Stimulated activated CD8-positive, alpha-beta memory T cell treated with anti-CD3 and anti-CD28 coated beads, Interleukin-12 subunit alpha, Interleukin-12 subunit beta, amount 100 ng/mL, for 24 hours (primary cell): ENCODE measurements around the gene NCAPH2.
A peak's percentile ranks its signal among the peaks of the same experiment; 100 is the strongest.
"Not testable (repeated sequence)": the region's sequence is repeated elsewhere in the genome, so short reads cannot be mapped to it uniquely, and the experiment has no call there.

Source experiments
- DNase-seq: peaks from one replicate; pipeline ENCODE4 v3.0.0-alpha.2; 2020; ENCODE audit errors: extremely low read depth

The NCAPH2 gene

DNA sequence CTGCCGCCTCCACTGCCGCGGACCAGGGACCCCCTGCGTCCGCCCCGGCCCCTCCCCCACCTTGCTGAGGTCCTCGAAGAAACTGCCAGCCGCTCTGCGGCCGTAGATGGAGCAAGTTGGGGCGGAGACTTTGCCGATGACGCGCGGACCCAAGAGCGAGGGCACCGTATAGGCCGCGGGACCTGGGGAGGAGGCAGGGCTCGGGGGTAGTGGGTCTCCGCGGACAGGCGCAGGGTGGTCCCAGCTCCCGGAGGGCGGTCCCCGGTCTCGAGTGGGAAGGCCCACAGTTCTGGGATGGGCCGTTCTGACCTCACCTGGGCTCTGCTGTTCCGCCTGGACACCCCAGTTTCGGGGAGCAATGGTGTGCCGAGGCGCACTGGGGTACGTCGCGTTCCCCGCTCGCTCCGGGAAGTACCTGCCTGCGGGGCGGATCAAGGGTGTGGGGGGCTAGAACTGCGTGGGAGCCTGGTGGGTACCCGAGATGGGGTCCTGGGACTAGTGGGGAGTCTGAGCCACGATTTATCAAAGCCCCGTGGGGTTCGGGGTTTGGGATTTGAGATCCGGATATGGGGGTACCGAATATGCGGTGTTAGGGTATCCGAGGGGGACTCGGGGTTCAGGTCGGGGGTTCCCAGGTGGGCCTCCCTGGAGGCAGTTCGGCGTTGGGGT lies 23.0 kb downstream of the NCAPH2 start:
- peak; percentile 71 for DNase-seq

DNA sequence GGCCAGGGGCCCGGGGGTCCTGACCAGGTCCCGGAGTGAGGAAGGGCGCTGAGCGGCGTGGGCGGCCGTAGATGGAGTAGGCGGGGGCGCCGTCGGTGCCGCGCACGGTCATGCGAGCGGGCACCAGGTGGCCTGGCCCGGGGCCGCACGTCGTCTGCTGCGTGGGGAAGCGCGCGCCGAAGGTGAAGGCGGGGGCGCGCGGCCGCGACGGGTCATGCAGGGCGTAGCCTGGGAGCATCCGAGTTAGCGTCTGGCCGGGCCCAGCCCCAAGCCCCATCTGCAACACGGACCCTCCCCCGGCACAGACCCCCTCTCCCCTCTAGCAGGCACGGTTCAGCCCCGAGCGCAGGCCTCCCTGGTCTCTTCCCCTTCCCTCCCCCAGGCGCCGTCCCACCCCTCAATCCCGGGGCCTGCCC lies 23.5 kb downstream of the NCAPH2 start:
- no peak for DNase-seq

DNA sequence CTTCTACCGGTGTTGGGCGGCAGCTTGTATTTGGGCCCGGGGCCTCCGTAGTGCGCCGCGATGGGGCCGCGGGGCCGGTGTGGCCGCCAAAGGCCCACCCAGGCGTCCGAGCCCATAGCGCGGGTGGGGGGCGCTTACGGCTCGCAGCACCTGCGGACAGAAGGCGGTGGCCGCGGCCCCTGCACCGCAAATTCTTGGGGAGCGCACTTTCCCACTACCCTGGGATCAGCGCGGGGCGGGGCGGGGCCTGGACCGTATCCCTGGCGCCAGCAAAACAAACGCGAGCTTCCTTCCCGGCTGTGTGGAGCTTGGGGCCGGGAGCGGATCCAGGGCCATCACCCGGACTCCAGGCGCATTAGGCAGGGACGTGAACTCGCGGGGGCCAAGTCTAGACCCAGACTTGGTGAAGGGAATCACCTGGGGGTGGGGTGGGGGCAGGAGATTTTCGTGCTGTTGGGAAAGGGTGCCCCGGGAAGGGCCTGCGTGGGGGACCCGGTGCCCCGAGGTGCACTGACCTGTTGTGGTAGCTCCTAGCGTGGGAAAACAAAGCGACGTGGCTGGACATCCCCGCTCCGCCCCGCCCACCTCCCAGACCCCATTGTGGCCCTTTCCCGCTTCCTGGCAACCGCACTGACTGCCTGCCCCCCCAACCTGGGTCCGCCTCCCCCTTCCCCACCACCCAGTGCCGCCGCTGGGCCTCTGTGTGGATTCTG lies 24.1 kb downstream of the NCAPH2 start:
- DNase-seq = no peak

DNA sequence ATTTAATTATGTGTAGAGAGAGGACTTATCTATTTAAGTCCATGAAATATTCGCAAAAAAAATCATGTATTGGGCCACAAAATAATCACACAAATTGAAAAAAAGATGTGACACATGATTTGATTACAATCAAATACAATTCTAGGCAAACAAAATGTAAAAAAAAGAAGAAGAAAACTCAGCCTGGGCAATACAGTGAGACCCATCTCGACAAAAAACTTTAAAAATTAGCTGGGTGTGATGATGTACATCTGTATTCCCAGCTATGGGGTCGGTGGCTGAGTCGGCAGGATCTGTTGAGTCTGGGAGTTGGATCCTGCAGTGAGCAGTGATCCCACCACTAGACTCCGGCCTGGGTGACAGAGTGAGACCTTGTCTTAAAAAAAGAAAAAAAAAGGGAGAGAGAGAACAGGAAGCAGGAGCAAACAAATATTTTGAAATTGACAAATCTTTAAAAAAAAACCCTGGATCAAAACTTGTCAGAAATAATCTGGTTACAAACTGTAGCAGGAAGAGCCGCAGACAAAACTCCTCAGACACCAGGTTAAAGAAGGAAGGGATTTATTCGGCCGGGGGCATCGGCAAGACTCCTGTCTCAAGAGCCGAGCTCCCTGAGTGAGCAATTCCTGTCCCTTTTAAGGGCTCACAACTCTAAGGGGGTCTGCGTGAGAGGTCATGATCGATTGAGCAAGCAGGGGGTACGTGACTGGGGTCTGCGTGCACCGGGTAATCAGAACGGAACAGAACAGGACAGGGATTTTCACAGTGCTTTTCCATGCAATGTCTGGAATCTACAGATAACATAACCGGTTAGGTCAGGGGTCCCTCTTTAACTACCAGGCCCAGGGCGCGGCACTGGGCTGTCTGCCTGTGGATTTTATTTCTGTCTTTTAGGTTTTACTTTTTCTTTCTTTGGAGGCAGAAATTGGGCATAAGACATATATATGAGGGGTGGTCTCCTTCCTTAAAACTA lies 25.1 kb downstream of the NCAPH2 start:
- no peak for DNase-seq

DNA sequence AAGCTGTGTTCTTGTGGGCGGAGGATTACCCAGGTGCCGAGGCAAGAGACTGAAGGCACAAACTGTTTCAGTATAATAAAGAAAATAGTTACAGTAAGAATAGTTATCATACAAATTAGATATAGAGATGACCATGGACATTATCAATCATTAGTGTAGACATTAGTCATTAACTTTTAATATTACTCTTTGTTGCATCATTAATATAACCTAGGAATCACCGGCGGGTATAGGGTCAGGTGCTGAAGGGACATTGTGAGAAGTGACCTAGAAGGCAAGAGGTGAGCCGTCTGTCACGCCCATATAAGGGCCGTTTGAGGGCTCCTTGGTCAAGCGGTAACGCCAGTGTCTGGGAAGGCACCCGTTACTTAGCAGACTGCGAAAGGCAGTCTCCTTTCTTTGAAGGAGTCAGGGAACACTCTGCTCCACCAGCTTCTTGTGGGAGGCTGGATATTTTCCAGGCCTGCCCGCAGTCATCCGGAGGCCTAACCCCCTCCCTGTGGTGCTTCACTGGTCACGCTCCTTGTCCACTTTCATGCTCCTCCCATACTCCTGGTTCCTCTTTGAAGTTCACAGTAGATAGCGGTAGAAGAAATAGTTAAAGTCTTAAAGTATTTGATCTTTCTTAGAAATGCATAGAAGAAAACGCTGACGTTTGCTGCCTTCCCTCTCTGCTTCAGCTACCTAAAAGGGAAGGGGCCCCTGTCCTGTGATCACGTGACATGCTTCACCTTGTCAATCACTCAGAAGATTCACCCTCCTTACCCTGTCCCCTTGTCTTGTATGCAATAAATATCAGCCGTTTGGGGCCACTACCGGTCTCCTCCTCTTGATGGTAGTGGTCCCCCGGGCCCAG lies 26.1 kb downstream of the NCAPH2 start:
- DNase-seq = not testable (repeated sequence)

DNA sequence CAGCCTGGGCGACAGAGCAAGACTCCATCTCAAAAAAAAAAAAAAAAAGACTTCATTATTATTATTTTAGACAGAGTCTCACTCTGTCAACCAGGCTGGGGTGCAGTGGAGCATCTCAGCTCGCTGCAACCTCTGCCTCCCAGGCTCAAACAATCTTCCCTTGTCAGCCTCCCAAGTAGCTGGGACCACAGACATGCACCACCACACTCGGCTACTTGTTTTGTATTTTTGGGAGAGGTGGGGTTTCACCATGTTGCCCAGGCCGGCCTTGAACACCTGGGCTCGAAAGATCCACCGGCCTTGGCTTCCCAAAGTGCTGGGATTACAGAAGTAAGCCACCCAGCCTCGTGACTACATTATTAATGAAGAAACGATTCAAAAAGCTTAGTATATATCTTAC lies 27.1 kb downstream of the NCAPH2 start:
- DNase-seq = no peak

DNA sequence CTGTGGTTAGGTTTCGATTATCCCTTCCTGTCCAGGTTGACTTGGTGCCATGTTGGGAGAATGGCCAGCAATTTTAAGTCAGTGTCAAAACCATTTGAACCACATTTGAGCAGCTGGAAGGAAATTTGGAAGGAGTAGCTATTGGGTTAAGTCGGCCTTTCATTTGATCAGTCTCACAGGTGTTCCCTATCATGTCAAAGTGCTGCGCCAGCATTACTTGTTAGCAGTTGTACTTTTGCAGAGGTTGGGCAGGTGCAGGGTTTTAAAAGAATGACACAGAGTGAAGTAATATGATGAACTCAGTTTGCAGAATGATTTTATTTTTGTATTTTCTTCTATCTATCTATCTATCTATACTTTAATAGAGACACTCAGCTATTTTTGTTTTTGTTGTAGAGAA lies 28.2 kb downstream of the NCAPH2 start:
- no peak for DNase-seq

DNA sequence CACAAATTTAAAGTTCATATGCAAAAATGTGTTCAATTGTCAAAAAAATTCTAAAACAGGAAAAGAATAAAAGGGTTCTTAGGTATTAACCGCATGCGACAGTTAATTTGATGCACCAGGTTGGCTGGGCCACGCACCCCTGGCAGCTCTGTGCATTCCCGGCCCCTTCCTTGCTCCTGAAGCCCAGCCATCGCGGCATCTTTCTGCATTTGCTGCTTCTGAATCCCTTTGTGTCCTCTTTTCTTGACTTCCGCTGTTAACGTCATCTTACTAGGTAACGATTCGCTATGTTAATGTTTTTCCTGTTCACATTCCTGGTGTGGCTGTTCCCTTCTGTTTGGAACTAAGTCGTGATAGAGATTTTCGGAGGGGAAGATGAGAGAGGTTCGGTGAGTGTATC lies 29.7 kb downstream of the NCAPH2 start:
- DNase-seq = no peak

DNA sequence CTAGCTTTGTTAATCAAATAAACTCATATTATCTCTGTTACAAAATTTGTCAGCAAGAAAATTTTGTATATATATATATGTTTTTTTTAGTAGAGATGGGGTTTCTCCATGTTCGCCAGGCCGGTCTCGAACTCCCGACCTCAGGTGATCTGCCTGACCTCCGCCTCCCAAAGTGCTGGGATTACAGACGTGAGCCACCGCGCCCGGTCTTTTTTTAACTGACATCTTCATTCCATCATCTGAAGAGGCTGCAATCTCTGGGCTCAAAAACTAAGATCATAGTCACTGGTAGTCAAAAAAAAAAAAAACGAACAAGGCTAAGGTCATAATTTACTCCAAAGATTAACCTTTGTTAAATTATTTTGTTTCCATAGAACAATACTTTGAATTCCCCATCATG lies 32.4 kb downstream of the NCAPH2 start:
- no peak for DNase-seq

DNA sequence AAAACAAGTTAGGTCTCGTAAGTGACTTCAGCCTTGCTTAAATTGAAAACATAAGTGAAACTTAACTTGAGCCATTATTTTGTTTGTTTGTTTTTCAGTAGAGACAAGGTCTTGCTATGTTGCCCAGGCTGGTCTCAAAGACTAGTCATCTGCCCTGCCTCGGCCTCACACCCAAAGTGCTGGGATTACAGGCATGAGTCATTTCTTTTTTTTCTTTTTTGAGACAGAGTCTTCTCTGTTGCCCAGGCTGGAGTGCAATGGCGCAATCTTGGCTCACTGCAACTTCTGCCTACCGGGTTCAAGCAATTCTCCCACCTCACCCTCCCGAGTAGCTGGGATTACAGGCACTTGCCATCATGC lies 33.6 kb downstream of the NCAPH2 start:
- DNase-seq = not testable (repeated sequence)

DNA sequence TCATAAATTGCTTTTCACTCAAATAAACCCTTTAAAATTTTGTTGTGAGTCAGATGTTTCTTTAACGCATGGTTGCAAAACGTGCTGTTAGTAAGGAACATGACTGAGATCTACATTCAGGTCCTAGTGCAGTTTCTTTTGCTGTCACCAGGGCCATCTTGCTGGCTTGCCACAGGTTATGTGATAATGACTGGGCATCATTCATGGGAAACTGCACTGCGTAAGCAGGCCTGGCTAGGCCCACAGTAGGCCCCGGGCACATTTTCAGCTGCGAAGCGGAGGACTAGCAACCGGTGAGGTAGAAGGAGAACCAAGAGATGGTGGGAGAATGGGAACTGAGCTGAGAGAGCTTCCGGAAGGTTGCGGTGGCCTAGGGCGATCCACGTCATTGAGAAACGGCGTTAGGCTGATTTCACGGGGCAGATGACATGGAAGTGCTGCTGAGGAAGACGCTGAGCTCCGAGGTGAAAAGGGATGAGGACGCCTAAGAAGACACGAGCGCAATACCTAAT lies 34.4 kb downstream of the NCAPH2 start:
- no peak for DNase-seq

DNA sequence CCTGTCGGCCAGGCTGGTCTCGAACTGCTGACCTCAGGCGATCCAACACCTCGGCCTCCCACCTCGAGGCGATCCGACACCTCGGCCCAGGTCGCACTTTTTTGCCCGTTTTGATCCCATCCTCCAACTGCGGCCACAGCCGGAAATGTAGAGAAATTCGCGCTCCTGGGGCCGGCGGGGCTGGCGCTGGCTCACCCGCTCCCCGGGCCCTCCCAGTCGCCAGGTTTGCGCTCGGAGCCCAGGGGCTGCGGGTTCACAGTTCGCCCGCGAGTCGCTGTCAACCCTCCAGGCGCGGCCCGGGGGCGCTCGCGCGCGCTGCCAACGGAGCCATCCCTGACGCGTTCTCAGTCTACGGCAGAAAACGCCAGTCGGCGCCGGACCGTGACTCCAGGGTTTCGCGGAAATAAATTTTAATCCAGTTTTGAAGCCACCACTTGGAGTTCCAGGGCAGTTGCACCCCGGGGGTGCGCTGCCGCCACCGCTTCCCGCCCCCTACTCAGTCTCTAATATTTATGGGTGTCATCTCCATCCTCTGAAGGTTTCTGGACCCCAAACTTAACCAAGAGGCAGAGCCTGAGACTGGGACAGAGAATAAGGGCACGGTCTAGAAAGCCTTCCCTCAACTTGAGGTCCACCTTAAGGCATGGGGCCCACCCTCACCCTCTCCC lies 36.2 kb downstream of the NCAPH2 start:
- DNase-seq = peak; percentile 56

DNA sequence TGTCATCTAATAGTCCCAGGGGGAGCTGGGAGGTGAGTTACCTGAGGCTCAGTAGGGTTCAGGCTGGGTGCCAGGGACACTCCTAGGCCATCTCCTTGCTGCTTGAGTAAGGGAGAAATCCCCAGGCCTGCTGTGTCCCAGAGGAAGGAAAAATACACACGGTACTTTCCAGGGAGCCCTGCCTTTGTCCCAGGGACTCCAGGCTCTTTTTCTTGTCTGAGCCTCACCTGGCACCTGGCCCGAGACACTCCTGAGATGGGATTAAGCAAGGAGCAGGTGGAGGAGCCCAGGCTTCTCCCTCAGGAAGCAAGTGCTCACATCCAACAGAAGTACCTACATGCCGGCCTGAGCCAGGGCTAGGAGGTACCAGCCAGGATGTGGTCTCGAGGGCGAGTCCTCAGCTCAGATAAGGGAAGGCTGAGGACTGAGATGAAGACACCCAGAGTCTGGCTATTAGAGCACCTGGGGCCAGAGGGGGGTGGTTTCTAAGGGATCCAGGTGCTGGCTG lies 36.8 kb downstream of the NCAPH2 start:
- DNase-seq = no peak

DNA sequence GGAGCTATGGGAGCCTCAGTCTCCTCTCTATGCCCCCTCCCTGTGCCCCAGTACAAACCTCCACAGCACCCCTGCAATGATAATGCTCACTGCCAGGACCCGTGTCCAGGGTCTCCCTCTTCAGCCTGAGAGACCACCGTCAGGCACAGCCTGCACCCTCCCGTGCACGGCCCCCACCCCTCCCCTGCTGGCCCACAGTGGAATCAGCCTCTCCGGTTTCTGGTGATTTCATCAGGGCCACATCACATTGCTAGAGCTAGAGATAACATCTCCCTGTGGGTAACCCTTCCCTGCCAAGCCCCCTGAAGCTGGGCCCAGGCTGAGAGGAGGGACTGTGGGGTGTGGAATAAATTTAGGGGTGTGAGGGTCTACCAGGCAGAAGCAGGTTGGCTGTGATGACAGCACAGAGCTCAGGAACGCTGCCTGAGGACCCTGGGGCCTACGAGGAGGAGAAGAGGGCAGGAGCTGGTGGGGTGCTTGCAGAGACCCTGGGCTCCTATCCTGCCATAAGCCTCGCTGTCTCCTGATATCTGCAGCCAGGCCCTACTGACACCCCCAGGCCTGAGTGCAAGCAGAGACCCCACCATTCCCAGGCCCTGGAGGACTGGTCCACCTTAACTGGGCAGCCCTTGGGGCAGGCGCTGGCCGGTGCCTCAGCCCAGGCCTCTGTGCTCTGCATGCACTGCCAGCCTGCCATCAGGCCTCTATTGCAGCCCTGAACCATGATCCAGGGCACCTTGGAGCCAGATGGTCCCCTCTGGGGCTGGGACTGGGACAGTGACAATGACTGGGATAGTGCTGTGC lies 37.7 kb downstream of the NCAPH2 start, which contains the start of gene KLHDC7B:
TSS of gene KLHDC7B (plus strand) at position 378 of the 804 bp plus-strand sequence. CDS start at position 723, 345 bp downstream.
- DNase-seq = no peak

DNA sequence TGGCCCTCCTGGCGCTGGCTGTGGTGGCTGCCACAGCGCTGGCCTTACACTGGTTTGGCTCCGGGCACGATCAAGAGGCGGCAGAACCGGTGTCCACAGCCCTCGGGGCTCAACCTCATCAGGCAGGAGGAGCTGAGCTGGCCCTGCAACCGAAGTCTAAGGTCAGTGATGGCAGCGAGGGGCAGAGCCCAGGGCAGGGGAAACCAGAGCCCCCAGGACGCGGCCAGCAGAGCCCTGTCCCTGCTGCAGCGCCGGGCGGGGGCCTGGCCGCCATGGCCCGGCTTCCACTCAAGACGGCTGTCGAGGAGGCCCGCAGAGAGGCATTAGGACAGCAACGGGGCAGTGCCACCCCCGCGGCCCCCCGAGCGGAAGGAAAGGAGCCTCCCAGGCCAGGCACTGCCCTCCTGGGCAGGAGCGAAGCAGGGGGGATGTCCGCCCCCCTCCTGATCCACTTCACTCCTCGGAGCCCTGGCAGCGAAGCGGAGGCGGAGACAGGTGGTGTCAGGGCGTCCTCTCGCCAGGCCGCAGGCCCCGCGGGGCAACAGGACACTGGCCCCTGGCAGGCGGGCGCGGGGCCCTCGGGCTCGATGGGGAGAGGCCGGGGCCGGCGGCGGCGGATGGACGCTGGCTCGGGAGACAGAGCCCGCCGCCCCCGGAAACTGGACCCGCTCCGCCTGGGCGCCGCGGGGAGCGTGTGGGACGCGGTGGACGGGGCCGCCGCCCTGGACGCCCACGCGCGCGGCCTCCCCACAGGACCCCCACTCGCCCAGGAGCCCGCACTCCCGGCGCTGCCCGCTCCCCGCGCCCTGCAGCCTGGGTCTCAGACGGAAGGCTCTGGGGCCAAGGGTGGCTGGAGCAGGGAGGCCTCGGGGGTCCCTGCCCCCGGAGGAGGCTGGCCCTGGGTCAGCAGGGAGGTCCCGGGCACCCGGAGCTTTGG lies 38.6 kb downstream of the NCAPH2 start:
- no peak for DNase-seq

DNA sequence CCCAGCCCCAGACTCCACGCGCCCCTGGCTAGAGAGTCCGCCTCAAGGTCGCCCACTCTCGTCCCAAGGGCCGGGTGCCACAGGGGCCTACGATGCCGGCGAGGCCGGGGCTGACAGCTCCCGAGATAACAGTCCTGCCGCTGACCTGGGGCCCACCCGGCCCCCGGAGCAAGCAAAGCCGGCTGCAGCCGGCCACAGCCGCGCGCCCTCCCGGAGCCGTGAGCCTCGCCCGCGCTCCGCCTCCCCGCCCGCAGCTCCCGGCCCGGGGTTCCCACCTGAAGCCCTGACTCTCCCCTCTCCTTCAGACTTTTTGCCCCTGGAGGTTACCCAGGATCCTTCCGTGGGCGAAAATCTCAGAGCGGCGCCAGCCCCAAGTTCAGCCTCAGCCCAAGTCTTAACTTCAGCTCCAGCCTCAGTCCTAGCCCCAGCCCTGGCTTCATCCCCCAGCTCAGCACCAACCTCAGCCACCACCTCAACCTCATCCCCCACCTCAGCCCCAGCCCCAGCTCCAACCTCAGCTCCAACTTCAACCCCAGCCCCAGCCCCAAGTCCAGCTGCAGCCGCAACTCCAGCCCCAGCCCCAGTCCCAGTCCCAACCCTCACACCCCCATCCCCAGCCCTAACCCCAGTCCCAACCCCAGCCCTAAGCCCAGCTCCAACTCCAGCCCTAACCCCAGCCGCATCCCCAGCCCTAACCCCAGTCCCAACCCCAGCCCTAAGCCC lies 39.4 kb downstream of the NCAPH2 start:
- no peak for DNase-seq

DNA sequence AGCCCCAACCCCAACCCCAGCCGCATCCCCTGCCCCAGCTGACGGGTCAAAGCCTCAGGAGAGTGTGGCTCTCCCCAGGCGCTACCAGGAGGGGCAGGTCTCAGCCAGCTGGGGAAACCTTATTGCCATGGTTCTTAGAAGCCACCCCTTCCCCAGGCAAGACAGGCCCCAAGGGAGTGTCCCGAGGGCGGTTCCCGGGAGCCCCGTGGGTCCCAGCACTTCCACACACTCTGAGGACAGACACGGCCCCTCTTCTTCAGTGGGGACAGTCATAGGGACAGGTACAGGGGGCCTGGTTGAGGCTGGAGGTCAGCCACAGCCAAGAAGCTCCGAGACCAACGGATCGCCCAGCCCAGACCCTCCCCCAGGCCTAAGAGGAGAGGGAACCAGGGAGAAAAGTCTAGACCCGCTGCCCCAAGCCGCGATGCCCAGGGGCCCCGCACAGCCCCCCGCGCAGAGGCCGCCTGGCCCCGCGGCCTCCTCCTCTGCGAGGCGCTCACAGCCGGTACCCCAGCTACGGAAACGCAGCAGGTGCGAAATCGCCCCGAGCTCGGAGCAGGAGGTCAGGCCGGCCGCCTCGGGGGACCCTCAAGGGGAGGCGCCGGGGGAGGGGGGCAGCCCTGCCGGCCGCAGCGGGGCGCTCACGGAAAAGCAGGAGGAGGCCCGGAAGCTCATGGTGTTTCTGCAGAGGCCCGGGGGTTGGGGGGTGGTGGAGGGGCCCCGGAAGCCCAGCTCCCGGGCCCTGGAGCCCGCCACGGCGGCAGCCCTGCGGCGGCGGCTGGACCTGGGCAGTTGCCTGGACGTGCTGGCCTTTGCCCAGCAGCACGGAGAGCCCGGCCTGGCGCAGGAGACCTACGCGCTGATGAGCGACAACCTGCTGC lies 40.3 kb downstream of the NCAPH2 start:
- DNase-seq = no peak
